ENCODE results near the gene PARD3.

GRCh38 chr10:34135515-34135914 is 679.6 kb downstream of the PARD3 start:
- no peak for TF ChIP-seq POLR2AphosphoS5 (IDR thresholded peaks at IDR 0.05; ENCODE audit: low read depth, low read length)
- no peak for TF ChIP-seq REST (IDR thresholded peaks at IDR 0.05; ENCODE audit: insufficient read depth in 1 of 2, low read depth in 2 of 2, low read length in 2 of 2)
